Embryonic facial prominence (tissue), 1 donor: ENCODE results near the gene CAPZB.

Experiments used
- DNase-seq: peaks from one replicate; pipeline ENCODE4 v3.0.0-alpha.2; 2016; ENCODE audit errors: extremely low spot score

The CAPZB gene

GRCh38 chr1:19468397-19468956, 16.9 kb downstream of the CAPZB start:
- no peak for DNase-seq

GRCh38 chr1:19467199-19468187, 17.8 kb downstream of the CAPZB start:
- DNase-seq = no peak

- no peak for DNase-seq
Observed at GRCh38 chr1:19466112-19466561, 19.2 kb downstream of the CAPZB start.

- DNase-seq = no peak
Observed at GRCh38 chr1:19465650-19466049, 19.7 kb downstream of the CAPZB start.

GRCh38 chr1:19465123-19465522, 20.2 kb downstream of the CAPZB start:
- no peak for DNase-seq

DNA sequence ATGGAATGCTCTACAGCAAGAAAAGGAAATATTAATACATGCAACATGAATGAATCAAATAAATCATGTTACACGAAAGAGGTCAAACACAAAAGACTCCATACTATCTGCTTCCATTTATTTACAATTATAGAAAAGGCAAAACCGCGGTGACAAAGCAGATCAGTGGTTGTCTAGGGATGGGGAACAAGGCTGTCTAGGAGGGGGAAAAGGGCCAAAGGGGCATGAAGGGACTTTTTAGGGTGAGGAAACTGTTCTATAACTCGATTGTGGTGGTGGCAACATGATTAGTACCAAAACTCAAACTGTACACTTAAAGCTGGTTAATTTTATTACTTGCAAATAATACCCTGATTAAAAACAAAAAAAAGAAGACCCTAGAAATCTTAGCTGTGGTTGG, 20.6 kb downstream of the CAPZB start:
- no peak for DNase-seq

DNA sequence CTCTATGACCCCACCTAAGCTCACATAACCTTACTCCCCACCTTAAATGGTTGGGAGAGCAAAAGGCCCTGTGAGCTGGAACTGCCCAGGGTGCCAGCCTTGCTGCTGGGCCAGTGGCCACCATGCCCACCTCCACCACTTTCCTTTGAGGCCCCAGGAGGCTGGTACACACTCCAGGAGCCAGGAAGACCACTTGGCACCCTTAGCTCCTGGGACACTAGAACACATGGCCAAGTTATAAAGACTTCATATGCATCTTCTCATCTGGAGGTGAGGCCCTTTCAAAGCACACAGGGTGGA, 21.9 kb downstream of the CAPZB start:
- DNase-seq = no peak

- no peak for DNase-seq
Observed at GRCh38 chr1:19462781-19463503, 22.4 kb downstream of the CAPZB start.

DNA sequence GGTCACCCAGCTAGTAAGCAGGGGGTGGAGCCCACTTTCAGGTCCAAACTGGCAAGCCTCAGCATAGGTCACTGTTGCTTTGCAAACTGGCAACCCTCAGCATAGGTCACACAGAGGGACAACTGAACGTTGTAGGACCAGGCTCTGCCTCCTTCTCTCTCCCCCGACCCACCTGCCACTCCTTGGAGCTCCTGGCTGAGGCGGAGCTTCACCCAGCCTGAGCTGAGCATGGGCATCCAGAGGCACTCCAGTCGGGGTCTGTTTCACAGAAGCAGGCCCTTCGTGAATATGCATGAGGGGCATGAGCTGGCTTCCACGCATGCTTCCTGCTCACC, 24.2 kb downstream of the CAPZB start:
- no peak for DNase-seq

DNA sequence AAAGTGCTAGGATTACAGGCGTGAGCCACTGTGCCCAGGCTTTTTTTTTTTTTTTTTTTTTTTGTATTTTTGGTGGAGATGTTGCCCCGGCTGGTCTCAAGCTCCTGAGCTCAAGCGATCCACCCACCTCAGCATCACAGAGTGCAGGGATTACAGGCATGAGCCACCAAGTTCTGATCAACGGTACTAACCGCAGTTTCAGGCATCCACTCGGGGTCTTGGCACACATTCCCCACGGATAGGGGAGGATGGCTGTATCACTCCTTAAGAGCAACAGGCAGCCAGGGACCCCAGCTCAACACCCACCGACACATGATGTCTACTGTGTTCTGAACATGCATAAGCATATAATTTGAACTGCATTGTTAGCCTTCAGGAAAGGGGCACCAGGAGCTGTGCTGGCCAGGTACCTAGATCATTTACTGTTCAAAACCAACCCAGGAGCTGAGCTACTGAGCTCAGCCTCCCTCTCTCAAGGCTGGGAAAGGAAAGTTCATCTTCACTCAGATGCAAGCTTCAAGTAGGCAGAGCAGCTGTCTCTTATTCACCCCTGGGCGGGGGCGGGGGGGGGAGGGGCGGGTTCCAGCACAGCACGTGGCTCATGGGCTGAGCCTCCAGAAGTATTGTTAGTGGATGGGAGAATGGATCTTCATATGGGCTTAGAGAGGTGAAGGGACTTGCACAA, 24.7 kb downstream of the CAPZB start:
- no peak for DNase-seq

DNA sequence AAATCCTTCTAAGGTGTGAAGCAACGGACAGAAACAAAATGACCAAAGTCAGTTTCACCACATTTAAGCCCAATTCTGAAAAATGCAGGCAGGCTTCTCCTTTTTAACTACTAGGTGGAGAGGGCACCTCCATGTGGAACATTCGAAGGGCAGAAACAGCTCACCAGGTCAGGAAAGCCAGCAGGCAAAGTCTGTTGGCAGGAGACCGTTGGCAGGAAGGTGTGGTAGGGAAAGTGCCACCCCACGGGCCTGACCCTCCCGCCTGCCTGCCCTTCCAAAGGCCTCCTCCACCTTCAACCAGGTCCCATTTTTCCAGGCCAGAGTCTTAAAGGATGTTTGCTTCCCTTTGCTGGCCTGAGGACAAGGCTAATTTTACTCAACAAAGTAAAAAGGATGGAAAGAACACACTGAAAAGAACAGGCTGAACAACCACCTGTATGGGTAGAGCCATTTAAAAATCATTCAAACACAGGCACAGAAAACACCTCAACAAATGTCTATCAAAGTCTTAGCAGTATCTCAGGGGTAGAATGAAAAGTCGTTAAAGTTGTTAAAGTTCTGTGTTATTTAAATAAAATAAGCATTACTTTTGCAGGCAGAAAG, 26.4 kb downstream of the CAPZB start:
- DNase-seq = no peak

DNA sequence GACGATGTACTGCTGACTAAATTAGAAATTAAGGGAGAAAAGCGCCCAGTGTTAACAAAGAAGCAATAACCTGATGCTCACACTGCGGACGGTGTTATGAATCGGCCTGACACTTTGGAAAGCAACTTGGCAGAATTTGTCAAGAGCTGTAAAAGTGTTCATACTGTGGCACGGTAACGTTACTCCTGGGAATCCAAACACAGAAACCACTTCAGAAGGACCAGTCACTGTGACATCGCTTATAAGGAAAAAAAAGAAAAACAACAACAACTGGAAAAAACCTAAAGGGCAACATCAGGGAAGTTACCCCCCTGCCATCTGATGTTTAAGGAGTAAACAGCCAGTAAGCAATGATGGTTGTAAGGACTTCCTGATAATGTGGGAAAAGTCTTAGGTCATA, 27.7 kb downstream of the CAPZB start:
- no peak for DNase-seq

- no peak for DNase-seq
Observed at GRCh38 chr1:19456968-19457441, 28.3 kb downstream of the CAPZB start.

DNA sequence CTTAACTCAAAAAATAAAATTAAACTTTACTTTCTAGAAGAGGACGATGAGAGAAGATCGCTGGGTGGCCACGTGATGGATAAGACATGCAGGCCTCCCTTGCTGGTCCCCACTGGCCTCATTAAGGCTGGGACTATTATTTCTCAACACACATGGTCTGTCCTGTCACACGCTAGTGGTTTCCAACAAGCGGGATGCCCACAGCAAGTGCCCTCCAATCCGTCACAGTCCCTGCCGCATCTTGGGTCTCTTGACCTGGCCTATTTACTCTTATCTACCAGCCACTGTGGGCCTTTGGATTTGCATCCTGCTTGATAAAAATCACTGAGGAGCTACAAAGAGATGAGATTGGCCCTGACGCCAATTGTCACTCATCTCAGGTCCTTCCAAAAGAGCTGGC, 30.0 kb downstream of the CAPZB start:
- DNase-seq = no peak

DNA sequence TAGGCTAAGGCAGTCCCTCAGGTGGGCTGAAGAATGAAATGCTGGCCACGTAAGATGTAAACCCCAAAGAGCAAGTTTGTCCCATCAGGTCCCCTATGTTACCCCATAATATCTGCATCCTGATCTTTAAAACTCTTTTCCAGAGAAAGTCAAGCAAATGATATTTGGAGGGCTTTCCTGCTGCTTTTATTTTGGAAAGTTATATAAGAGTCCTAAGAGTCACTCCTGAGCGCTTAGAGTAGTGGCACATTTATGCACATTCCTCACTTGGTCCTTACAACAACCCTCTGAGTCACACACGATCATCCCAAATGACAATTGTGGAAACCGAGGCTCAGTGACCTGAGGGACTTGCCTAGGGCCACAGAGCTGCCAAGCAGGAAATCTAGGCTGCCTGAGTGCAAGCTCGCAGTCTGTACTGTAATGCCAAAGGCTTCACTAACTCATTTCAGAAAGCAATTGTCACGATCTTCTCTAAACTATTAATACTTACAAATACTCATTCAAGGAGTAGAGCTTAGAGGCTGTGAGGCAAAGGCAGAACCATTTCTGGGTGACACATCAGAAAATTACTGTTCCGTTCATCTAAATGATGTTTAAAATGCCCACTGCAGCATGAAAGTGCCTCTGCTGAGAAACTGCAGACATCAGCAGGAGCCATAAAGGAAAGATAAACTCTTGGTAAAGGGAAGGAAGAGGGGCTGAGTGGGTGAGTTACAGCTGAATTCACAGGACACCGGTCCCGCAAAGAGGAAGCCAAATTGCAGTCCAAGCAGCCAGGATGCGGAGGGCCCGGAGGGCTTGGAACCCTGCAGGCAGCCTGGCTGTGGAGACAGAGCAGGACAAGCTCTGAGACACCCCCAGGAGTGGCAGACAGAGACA, 30.8 kb downstream of the CAPZB start:
- DNase-seq = no peak

- DNase-seq = no peak
Observed at GRCh38 chr1:19453741-19454201, 31.6 kb downstream of the CAPZB start.

DNA sequence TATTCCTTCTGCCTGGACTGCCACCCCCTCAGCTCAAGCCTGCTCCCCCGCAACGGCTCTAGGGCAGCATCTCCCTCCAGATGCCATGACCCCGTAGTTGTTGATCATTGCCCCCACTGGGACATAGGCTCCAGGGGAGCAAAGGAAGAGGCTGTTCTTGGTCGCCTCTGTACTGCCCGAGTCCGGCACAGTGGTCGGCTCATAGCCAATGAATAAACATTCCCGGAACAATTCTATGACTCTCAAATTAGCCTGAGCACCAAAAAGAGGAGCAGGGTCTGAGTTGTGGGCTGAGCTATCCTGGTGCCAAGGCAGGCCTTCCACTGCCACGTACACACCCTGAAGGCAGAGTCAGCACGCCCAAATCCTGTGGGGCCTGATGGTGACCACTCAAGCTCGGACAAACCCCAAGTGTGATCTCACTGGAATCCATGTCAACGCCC, 33.1 kb downstream of the CAPZB start:
- no peak for DNase-seq

GRCh38 chr1:19450811-19451515, 34.4 kb downstream of the CAPZB start:
- no peak for DNase-seq

DNA sequence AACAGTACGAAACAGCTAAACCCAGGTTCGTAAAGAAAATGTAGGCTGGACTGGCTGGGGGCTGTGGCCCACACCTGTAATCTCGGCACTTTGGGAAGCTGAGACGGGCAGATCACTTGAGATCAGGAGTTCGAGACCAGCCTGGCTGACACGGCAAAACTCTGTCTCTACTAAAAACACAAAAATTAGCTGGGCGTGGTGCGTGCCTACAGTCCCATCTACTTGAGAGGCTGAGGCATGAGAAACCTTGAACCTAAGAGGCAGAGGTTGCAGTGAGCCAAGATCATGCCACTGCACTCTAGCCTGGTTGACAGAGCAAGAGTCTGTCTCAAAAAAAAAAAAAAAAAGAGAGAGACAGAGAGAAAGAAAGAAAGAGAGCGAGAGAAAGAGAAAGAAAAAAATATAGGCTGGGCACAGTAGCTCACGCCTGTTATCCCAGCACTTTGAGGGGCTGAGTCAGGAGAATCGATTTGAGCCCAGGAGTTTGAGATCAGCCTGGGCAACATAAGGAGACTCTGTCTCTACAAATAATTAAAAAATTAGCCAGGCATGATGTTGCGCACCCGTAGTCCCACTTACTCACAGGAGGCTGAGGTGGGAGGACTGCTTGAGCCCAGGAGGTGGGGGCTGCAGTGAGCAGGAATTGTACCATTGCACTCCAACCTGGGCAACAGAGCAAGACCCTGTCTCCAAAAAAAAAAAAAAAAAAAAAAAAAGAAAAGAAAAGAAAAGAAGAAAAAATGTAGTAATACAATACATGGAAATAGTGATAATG, 35.7 kb downstream of the CAPZB start:
- no peak for DNase-seq
